ENCODE results near the gene NCK2.

The NCK2 gene

DNA sequence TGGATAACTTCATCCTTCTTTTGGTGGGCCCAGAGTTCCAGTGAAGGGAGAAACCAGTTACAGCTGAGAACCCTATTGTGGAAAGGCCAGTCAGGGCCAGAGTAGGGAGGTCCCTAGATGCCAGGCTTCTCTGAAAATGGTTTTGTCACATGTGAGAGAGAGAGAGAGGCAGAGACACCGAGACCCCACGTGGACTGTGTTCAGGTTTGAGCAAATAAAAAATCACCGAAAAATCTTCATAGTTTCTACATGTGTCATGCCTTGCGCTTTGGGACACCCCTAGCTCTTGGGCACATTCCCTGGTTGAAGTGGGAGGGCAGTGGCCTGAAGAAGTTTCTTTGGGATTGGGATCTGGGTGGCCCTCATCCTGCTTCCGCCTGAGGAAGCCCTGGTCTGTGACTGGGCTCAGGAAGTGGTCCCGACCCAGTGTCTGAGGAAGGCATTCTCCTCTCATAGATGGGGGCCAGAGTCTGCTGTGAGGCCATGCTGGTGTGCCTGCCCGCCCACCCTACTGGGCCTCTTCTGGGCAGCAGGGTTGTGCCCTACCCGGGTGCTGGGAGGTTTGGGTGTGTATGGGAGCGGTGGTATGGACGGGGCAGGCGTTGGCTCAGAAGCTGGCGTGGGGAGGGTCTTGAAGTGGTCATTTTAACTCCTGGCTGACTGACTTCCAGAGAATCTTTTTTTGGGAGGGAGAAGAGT, 16.1 kb downstream of the NCK2 start:
- Histone ChIP-seq H3K27me3 (replicated peaks in 2 of 5; ENCODE audit: control insufficient read depth in 4 of 5, insufficient read depth in 5 of 5, low read length in 4 of 5) (no peaks in the 10 kb centered on the region), H3K4me1 (ENCODE audit: control extremely low read depth in 1 of 4, control insufficient read depth in 4 of 4, insufficient read depth in 4 of 4, low read length in 3 of 4) (peaks cover 3 to 13% (median 11%) of the 10 kb centered on the region in 4 experiments), H3K36me3 (ENCODE audit: control insufficient read depth in 4 of 4, insufficient read depth in 4 of 4, low read length in 3 of 4) (peaks cover 0 to 2% (median 0%) of the 10 kb centered on the region in 4 experiments), H3K27ac (ENCODE audit: insufficient read depth in 1 of 2, low read depth in 1 of 2, low read length in 2 of 2, poor library complexity in 1 of 2, severe bottlenecking in 2 of 2) (peak overlapping the region in 1 of 2 experiments; percentile 3), H3K9me3 (ENCODE audit: control extremely low read depth in 1 of 5, control insufficient read depth in 4 of 5, insufficient read depth in 2 of 5, low read depth in 1 of 5, low read length in 4 of 5) (no peaks in the 10 kb centered on the region), H3K4me3 (ENCODE audit: control insufficient read depth in 1 of 7, extremely low read depth in 1 of 7, insufficient read depth in 4 of 7, low read depth in 2 of 7, low read length in 6 of 7) (no peak overlapping the region)
- CTCF ChIA-PET = interaction anchor here (0.6 kb wide), 1 partner anchor 18 kb away, joined by 3 read pairs; no protein-coding TSS in a partner anchor
- WGBS (ENCODE audit: insufficient coverage) = 99% methylated on average over 10 of the region's 12 CpGs
- DNase-seq = no peak
- POLR2A ChIA-PET = no interaction called here

DNA sequence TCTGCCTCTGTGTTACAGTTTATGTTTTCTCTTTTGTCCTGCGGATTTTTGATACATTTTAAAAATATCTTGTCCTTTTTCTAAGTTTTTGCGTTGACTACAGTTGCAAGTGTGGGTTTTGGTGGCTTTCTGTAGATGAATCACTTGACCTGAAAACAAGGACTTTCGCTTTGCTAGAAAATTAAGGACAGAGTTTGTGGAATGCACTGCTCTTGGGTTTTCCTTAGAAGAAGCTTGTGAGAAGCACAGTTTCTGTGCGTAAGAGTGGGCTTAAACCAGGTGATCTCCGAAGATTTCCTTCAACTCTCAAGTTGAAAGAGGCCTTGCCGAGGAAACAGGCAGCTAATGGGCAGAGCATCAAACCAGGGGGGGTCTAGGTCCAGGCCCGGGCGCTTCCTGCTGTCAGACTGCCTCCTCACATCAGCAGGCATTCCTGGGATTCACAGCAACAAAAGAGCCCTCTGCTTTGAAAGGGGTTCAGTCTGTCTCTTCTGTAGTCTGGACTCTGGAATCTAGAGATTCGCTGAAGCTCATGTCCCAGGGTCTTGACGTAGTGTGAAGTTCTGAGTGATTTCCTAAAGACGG, 17.3 kb downstream of the NCK2 start:
- ChIA-PET POLR2A (no interaction called here), CTCF (interaction anchor here (0.7 to 1.0 kb wide), 2 partner anchors 10 to 158 kb away, joined by 3 read pairs; no protein-coding TSS in a partner anchor)
- Histone ChIP-seq H3K4me1 (ENCODE audit: control extremely low read depth in 1 of 4, control insufficient read depth in 4 of 4, insufficient read depth in 4 of 4, low read length in 3 of 4) (peaks cover 1 to 7% (median 5%) of the 10 kb centered on the region in 4 experiments), H3K36me3 (ENCODE audit: control insufficient read depth in 4 of 4, insufficient read depth in 4 of 4, low read length in 3 of 4) (peaks cover 2 to 11% (median 6%) of the 10 kb centered on the region in 4 experiments), H3K27me3 (replicated peaks in 2 of 5; ENCODE audit: control insufficient read depth in 4 of 5, insufficient read depth in 5 of 5, low read length in 4 of 5) (no peaks in the 10 kb centered on the region), H3K9me3 (ENCODE audit: control extremely low read depth in 1 of 5, control insufficient read depth in 4 of 5, insufficient read depth in 2 of 5, low read depth in 1 of 5, low read length in 4 of 5) (no peaks in the 10 kb centered on the region), H3K27ac (ENCODE audit: insufficient read depth in 1 of 2, low read depth in 1 of 2, low read length in 2 of 2, poor library complexity in 1 of 2, severe bottlenecking in 2 of 2) (no peak overlapping the region), H3K4me3 (ENCODE audit: control insufficient read depth in 1 of 7, extremely low read depth in 1 of 7, insufficient read depth in 4 of 7, low read depth in 2 of 7, low read length in 6 of 7) (no peak overlapping the region)
- no peak for DNase-seq
- WGBS (ENCODE audit: insufficient coverage) = 98% methylated on average over 7 of the region's 11 CpGs

DNA sequence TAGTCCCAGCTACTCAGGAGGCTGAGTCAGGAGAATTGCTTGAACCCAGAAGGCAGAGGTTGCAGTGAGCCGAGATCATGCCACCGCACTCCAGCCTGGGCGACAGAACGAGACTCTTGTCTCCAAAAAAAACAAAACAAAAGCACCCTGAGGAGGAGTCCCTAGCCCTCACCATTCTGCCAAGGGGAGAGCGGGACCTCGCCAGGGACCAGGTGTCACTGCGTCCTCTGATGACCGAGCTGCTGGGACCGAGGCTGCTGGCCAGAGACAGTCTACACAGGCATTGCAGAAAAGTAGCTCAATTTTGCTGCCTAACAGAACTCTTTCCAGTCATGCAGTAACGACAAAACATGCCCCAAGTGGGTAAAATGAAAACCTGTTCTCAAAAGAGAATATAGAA, 18.4 kb downstream of the NCK2 start:
- no peaks in the 10 kb centered on the region for H3K4me1 ChIP-seq (ENCODE audit: control extremely low read depth in 1 of 4, control insufficient read depth in 4 of 4, insufficient read depth in 4 of 4, low read length in 3 of 4)
- H3K36me3 ChIP-seq (ENCODE audit: control insufficient read depth in 4 of 4, insufficient read depth in 4 of 4, low read length in 3 of 4) = peaks cover 2 to 16% (median 14%) of the 10 kb centered on the region in 4 experiments
- ChIA-PET CTCF (interaction anchor here (0.7 to 3.4 kb wide), 2 partner anchors 8 to 157 kb away, joined by 3 to 7 read pairs; no protein-coding TSS in a partner anchor), POLR2A (no interaction called here)
- no peaks in the 10 kb centered on the region for H3K27me3 ChIP-seq (replicated peaks in 2 of 5; ENCODE audit: control insufficient read depth in 4 of 5, insufficient read depth in 5 of 5, low read length in 4 of 5)
- no peak overlapping the region for H3K4me3 ChIP-seq (ENCODE audit: control insufficient read depth in 1 of 7, extremely low read depth in 1 of 7, insufficient read depth in 4 of 7, low read depth in 2 of 7, low read length in 6 of 7)
- DNase-seq = no peak
- H3K27ac ChIP-seq (ENCODE audit: insufficient read depth in 1 of 2, low read depth in 1 of 2, low read length in 2 of 2, poor library complexity in 1 of 2, severe bottlenecking in 2 of 2) = no peak overlapping the region
- WGBS (ENCODE audit: insufficient coverage) = 98% methylated on average over 6 of the region's 10 CpGs
- peaks cover 0 to 5% (median 0%) of the 10 kb centered on the region in 5 experiments for H3K9me3 ChIP-seq (ENCODE audit: control extremely low read depth in 1 of 5, control insufficient read depth in 4 of 5, insufficient read depth in 2 of 5, low read depth in 1 of 5, low read length in 4 of 5)

DNA sequence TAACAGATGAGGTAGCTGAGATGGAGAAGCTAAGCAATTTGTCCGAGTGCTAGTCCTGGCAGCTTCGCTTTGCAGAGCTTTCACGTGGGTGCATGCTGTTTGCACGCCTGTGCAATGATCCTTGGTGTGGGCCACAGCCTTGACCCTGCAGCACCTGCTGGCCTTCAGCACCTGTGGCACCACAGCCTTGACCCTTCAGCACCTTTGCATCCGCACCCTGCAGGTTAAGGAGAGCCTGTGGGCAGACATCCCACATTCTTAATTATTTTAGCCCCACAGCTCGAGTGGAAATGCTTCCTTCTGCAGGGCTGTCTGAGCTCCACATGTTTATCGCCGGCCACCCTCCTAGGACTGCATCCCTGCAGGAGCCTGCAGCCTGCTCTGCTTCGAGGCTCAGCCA, 19.3 kb downstream of the NCK2 start:
- Histone ChIP-seq H3K27ac (ENCODE audit: insufficient read depth in 1 of 2, low read depth in 1 of 2, low read length in 2 of 2, poor library complexity in 1 of 2, severe bottlenecking in 2 of 2) (no peak overlapping the region), H3K4me1 (ENCODE audit: control extremely low read depth in 1 of 4, control insufficient read depth in 4 of 4, insufficient read depth in 4 of 4, low read length in 3 of 4) (peaks cover 0 to 3% (median 0%) of the 10 kb centered on the region in 4 experiments), H3K9me3 (ENCODE audit: control extremely low read depth in 1 of 5, control insufficient read depth in 4 of 5, insufficient read depth in 2 of 5, low read depth in 1 of 5, low read length in 4 of 5) (peaks cover 0 to 8% (median 0%) of the 10 kb centered on the region in 5 experiments), H3K36me3 (ENCODE audit: control insufficient read depth in 4 of 4, insufficient read depth in 4 of 4, low read length in 3 of 4) (peaks cover 2 to 17% (median 16%) of the 10 kb centered on the region in 4 experiments), H3K27me3 (replicated peaks in 2 of 5; ENCODE audit: control insufficient read depth in 4 of 5, insufficient read depth in 5 of 5, low read length in 4 of 5) (no peaks in the 10 kb centered on the region), H3K4me3 (ENCODE audit: control insufficient read depth in 1 of 7, extremely low read depth in 1 of 7, insufficient read depth in 4 of 7, low read depth in 2 of 7, low read length in 6 of 7) (no peak overlapping the region)
- no peak for DNase-seq
- WGBS (ENCODE audit: insufficient coverage) = 94% methylated on average over 9 of the region's 9 CpGs
- ChIA-PET POLR2A (no interaction called here), CTCF (interaction anchor here (3.4 kb wide), 1 partner anchor 9 kb away, joined by 7 read pairs; no protein-coding TSS in a partner anchor)

DNA sequence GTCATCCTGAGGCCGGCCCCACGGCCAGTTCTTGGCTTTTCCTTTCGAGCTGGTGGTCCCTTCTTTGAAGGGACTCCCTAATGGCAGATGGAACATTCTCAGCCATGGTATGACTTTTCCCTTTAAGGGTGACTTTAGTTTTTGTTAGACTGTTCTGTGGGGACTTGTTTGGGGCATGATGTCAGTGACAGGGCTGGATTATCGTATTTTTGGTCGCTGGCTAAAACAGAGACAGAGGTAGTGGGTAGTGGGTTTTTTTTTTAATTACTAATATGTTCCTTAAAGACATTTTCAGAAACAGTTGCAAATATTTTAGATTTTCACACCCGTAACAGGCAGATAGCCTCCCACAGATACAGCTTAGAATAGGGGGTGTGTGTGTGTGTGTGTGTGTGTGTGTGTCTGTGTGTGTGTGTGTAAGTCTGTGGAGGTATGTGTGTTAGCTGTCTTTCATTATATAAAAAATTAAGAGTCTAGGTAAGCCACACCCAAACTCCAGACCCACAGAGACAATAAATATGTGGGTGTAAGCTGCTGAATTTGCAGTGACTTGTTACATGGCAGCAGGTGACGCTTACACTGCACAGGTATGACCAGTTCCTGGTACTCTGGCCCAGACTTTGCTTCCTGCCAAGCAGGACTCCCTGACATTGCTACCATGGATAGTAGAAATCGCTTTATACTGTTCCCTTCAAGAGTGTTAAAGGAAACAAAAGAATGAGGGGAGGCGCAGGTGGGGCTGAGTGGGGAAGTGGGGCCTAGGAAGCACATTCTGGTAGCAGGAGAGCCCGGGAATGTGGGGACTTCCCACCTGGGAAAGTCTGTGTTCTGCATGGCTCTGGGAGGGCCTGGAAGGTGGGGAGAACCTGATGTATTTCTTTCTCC, 20.9 kb downstream of the NCK2 start:
- no peak for DNase-seq
- Histone ChIP-seq H3K4me1 (ENCODE audit: control extremely low read depth in 1 of 4, control insufficient read depth in 4 of 4, insufficient read depth in 4 of 4, low read length in 3 of 4) (peaks cover 0 to 3% (median under 1%) of the 10 kb centered on the region in 4 experiments), H3K36me3 (ENCODE audit: control insufficient read depth in 4 of 4, insufficient read depth in 4 of 4, low read length in 3 of 4) (peaks cover 2 to 17% (median 16%) of the 10 kb centered on the region in 4 experiments), H3K9me3 (ENCODE audit: control extremely low read depth in 1 of 5, control insufficient read depth in 4 of 5, insufficient read depth in 2 of 5, low read depth in 1 of 5, low read length in 4 of 5) (peaks cover 0 to 8% (median 0%) of the 10 kb centered on the region in 5 experiments), H3K4me3 (ENCODE audit: control insufficient read depth in 1 of 7, extremely low read depth in 1 of 7, insufficient read depth in 4 of 7, low read depth in 2 of 7, low read length in 6 of 7) (no peak overlapping the region), H3K27ac (ENCODE audit: insufficient read depth in 1 of 2, low read depth in 1 of 2, low read length in 2 of 2, poor library complexity in 1 of 2, severe bottlenecking in 2 of 2) (no peak overlapping the region), H3K27me3 (replicated peaks in 2 of 5; ENCODE audit: control insufficient read depth in 4 of 5, insufficient read depth in 5 of 5, low read length in 4 of 5) (no peaks in the 10 kb centered on the region)
- 96% methylated on average over 5 of the region's 10 CpGs for WGBS (ENCODE audit: insufficient coverage)
- ChIA-PET POLR2A (no interaction called here), CTCF (interaction anchor here (1.0 to 3.4 kb wide), 3 partner anchors 11 to 13 kb away, joined by 3 to 7 read pairs (median 3); no protein-coding TSS in a partner anchor)

DNA sequence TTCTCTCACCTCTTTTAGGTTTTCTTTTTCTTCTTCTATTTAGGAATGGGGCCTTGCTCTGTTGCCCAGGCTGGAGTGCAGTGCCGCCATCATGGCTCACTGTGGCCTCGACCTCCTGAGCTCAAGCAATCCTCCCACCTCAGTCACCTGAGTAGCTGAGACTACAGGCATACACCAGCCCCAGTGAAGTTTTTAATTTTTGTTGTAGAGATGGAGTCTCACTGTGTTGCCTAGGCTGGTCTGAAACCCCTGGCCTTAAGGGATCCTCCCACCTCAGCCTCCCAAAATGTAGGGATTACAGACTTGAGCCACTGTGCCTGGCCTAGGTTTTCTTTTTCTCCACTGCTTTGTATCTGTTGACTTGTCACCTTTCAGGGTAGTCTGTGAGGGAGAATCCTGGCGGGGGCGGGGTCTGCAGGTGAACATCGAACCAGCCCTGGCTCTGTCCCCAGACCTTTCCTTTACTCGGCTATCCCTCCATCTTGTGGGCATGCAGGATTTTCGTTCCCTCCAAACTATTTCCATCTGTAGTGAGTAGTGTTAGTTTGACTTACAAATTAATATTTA, 21.7 kb downstream of the NCK2 start:
- H3K4me1 ChIP-seq (ENCODE audit: control extremely low read depth in 1 of 4, control insufficient read depth in 4 of 4, insufficient read depth in 4 of 4, low read length in 3 of 4) = peaks cover 0 to 3% (median under 1%) of the 10 kb centered on the region in 4 experiments
- no peak overlapping the region for H3K27ac ChIP-seq (ENCODE audit: insufficient read depth in 1 of 2, low read depth in 1 of 2, low read length in 2 of 2, poor library complexity in 1 of 2, severe bottlenecking in 2 of 2)
- H3K27me3 ChIP-seq (replicated peaks in 2 of 5; ENCODE audit: control insufficient read depth in 4 of 5, insufficient read depth in 5 of 5, low read length in 4 of 5) = no peaks in the 10 kb centered on the region
- peaks cover 2 to 17% (median 16%) of the 10 kb centered on the region in 4 experiments for H3K36me3 ChIP-seq (ENCODE audit: control insufficient read depth in 4 of 4, insufficient read depth in 4 of 4, low read length in 3 of 4)
- DNase-seq = no peak
- WGBS (ENCODE audit: insufficient coverage) = 100% methylated on average over 5 of the region's 7 CpGs
- POLR2A ChIA-PET = no interaction called here
- H3K9me3 ChIP-seq (ENCODE audit: control extremely low read depth in 1 of 5, control insufficient read depth in 4 of 5, insufficient read depth in 2 of 5, low read depth in 1 of 5, low read length in 4 of 5) = peaks cover 0 to 8% (median 0%) of the 10 kb centered on the region in 5 experiments
- CTCF ChIA-PET = interaction anchor here (1.2 to 3.4 kb wide), 3 partner anchors 11 to 19 kb away, joined by 3 to 7 read pairs (median 3); no protein-coding TSS in a partner anchor
- no peak overlapping the region for H3K4me3 ChIP-seq (ENCODE audit: control insufficient read depth in 1 of 7, extremely low read depth in 1 of 7, insufficient read depth in 4 of 7, low read depth in 2 of 7, low read length in 6 of 7)

All from common myeloid progenitor, CD34-positive (primary cell).